Naive thymus-derived CD4-positive, alpha-beta T cell (primary cell): ENCODE measurements around the gene C19orf33. TPM values are rescaled to one million over a fixed set of nuclear protein-coding genes. Genes with fewer than 3 reads are reported as not detected.

Experiments used
- ATAC-seq: fragments of 150-1000 bp; cut with Tn5 transposase; 2 replicates; pipeline ENCODE4 v1.10.0; 2021; ENCODE audit warnings: mild to moderate bottlenecking, moderate library complexity
- CTCF ChIA-PET: fragments of 350-600 bp; sonication (Branson Sonifier 250); formaldehyde crosslinking; loops from one replicate; lab custom pipeline; 2021; ENCODE audit warnings: antibody characterized with exemption; lab: Charles Lee
- POLR2A ChIA-PET: fragments of 350-600 bp; sonication (Branson Sonifier 250); formaldehyde crosslinking; loops from one replicate; lab custom pipeline; 2021; ENCODE audit warnings: antibody characterized with exemption, inconsistent platforms; lab: Charles Lee
- DNase-seq, 9 donors: peaks; one replicate each; pipeline versions ENCODE4 v3.0.0 to v3.0.0-alpha.2; 2020 to 2022; ENCODE audit warnings: mixed read lengths in 1 of 9
- H3K27ac ChIP-seq: one replicate; pipeline ENCODE4 v1.7.0; 2013; ENCODE audit warnings: mild to moderate bottlenecking, low read depth, low read length, moderate library complexity
- H3K27me3 ChIP-seq, 2 donors: one replicate each; pipeline ENCODE4 v1.7.0; 2013; ENCODE audit warnings: low read length in 2 of 2, mild to moderate bottlenecking in 2 of 2, moderate library complexity in 2 of 2; ENCODE audit not compliant: control insufficient read depth in 2 of 2, insufficient read depth in 2 of 2
- H3K36me3 ChIP-seq, 3 experiments: 1 replicate in 2 of 3; 2 replicates in 1 of 3; pipeline ENCODE4 v1.7.0; 2013; ENCODE audit warnings: low read length in 3 of 3, mild to moderate bottlenecking in 3 of 3, moderate library complexity in 1 of 3; ENCODE audit not compliant: insufficient read depth in 3 of 3, control insufficient read depth in 2 of 3
- H3K4me1 ChIP-seq, 2 donors: one replicate each; pipeline ENCODE4 v1.7.0; 2013; ENCODE audit warnings: low read length in 2 of 2, mild to moderate bottlenecking in 2 of 2, moderate library complexity in 1 of 2; ENCODE audit not compliant: control insufficient read depth in 2 of 2, insufficient read depth in 2 of 2
- H3K4me3 ChIP-seq: 2 replicates; pipeline ENCODE4 v1.7.0; 2013; ENCODE audit warnings: mild to moderate bottlenecking, low read length
- H3K9me3 ChIP-seq, 3 experiments: 1 replicate in 2 of 3; 2 replicates in 1 of 3; pipeline ENCODE4 v1.7.0; 2013; ENCODE audit warnings: low read length in 3 of 3; ENCODE audit not compliant: control insufficient read depth in 2 of 3
- H3K27ac Mint-ChIP-seq, 9 donors: one replicate each; pipeline ENCODE4 v1.8.0; 2020 to 2022; ENCODE audit warnings: mixed read lengths in 9 of 9, mild to moderate bottlenecking in 8 of 9, moderate library complexity in 5 of 9, inconsistent platforms in 2 of 9
- H3K27me3 Mint-ChIP-seq, 5 donors: one replicate each; pipeline ENCODE4 v1.8.0; 2021 to 2022; ENCODE audit warnings: mixed read lengths in 5 of 5, mild to moderate bottlenecking in 1 of 5
- H3K36me3 Mint-ChIP-seq, 5 donors: one replicate each; pipeline ENCODE4 v1.8.0; 2020 to 2022; ENCODE audit warnings: mixed read lengths in 5 of 5, mild to moderate bottlenecking in 3 of 5, inconsistent platforms in 1 of 5
- H3K4me1 Mint-ChIP-seq, 7 donors: one replicate each; pipeline ENCODE4 v1.8.0; 2020 to 2022; ENCODE audit warnings: mixed read lengths in 7 of 7, mild to moderate bottlenecking in 3 of 7, inconsistent platforms in 1 of 7
- H3K4me3 Mint-ChIP-seq, 10 donors: one replicate each; pipeline ENCODE4 v1.8.0; 2020 to 2022; ENCODE audit warnings: mild to moderate bottlenecking in 10 of 10, mixed read lengths in 10 of 10, moderate library complexity in 6 of 10, inconsistent platforms in 2 of 10
- H3K9me3 Mint-ChIP-seq, 11 donors: one replicate each; pipeline ENCODE4 v1.8.0; 2020 to 2022; ENCODE audit warnings: mixed read lengths in 11 of 11, mild to moderate bottlenecking in 4 of 11, inconsistent platforms in 1 of 11, moderate library complexity in 1 of 11
- intact Hi-C, 2 donors: fragments of 100-400 bp; cut with micrococcal nuclease; formaldehyde crosslinking; loops; one replicate each; pipeline ENCODE4 v1.15.1; 2023
- polyA plus RNA-seq, 2 donors: library from polyadenylated mRNA; unstranded; fragments of 300-500 nt; fragmentation: Illumina TruSeq; gene quantifications; one replicate each; pipeline ENCODE4 v1.2.3, GENCODE V29; 2021
- total RNA-seq, 6 experiments: library from RNA in 5 of 6; stranded (reverse) in 5 of 6; gene quantifications; 1 replicate in 5 of 6; 2 replicates in 1 of 6; pipeline ENCODE4 v1.2.3 and lab custom pipeline; 2021 to 2026

The C19orf33 gene
- total and polyA plus RNA-seq, 7 experiments from 2014 or later = 0.88 to 1.5 TPM; not detected in 5

GRCh38 chr19:38294090-38294489, 10.0 kb upstream of the C19orf33 start:
- Mint-ChIP-seq H3K27me3 (no peaks in the 10 kb centered on the region), H3K27ac (peak overlapping the region in 1 of 9 donors; percentile 49), H3K9me3 (no peaks in the 10 kb centered on the region), H3K36me3 (peaks cover 0 to 18% (median 3%) of the 10 kb centered on the region in 5 donors), H3K4me3 (no peak overlapping the region), H3K4me1 (no peaks in the 10 kb centered on the region)
- H3K36me3 ChIP-seq = peaks cover 0 to 33% (median 7%) of the 10 kb centered on the region in 3 experiments
- H3K9me3 ChIP-seq = no peaks in the 10 kb centered on the region
- POLR2A ChIA-PET = no interaction called here
- no peak overlapping the region for H3K27ac ChIP-seq
- no peak for DNase-seq
- intact Hi-C loops = no loop called here
- H3K4me3 ChIP-seq = no peak overlapping the region
- CTCF ChIA-PET = no interaction called here
- no peaks in the 10 kb centered on the region for H3K4me1 ChIP-seq
- H3K27me3 ChIP-seq = no peaks in the 10 kb centered on the region
- no peak for ATAC-seq

- H3K4me1 ChIP-seq = no peaks in the 10 kb centered on the region
- no peak overlapping the region for H3K27ac ChIP-seq
- no peaks in the 10 kb centered on the region for H3K4me1 Mint-ChIP-seq
- H3K27me3 ChIP-seq = no peaks in the 10 kb centered on the region
- no peak overlapping the region for H3K27ac Mint-ChIP-seq
- peaks cover 0 to 2% (median 0%) of the 10 kb centered on the region in 11 donors for H3K9me3 Mint-ChIP-seq
- no peak overlapping the region for H3K4me3 Mint-ChIP-seq
- ChIA-PET CTCF (no interaction called here), POLR2A (no interaction called here)
- DNase-seq = no peak
- no peaks in the 10 kb centered on the region for H3K27me3 Mint-ChIP-seq
- H3K36me3 ChIP-seq = no peaks in the 10 kb centered on the region
- ATAC-seq = no peak
- H3K36me3 Mint-ChIP-seq = peaks cover 0 to 5% (median 0%) of the 10 kb centered on the region in 5 donors
- no peaks in the 10 kb centered on the region for H3K9me3 ChIP-seq
- intact Hi-C loops = no loop called here
- H3K4me3 ChIP-seq = no peak overlapping the region
Observed at GRCh38 chr19:38298821-38299680, 5.0 kb upstream of the C19orf33 start.

- Histone ChIP-seq H3K4me1 (no peaks in the 10 kb centered on the region), H3K27me3 (no peaks in the 10 kb centered on the region), H3K27ac (no peak overlapping the region), H3K36me3 (peaks cover 0 to 33% (median 0%) of the 10 kb centered on the region in 3 experiments), H3K4me3 (no peak overlapping the region), H3K9me3 (no peaks in the 10 kb centered on the region)
- Mint-ChIP-seq H3K4me1 (peaks cover 0 to 8% (median 0%) of the 10 kb centered on the region in 7 donors), H3K27me3 (no peaks in the 10 kb centered on the region), H3K4me3 (no peak overlapping the region), H3K36me3 (peaks cover 0 to 7% (median 0%) of the 10 kb centered on the region in 5 donors), H3K27ac (no peak overlapping the region), H3K9me3 (peaks cover 0 to 2% (median 0%) of the 10 kb centered on the region in 11 donors)
- DNase-seq = no peak
- ChIA-PET POLR2A (no interaction called here), CTCF (interaction anchor here (1.0 kb wide), 1 partner anchor 60 kb away, joined by 3 read pairs; no protein-coding TSS in a partner anchor)
- ATAC-seq = no peak
- intact Hi-C loops = no loop called here
Observed at GRCh38 chr19:38304352-38304865, 358 bp downstream of the C19orf33 start.

- ChIA-PET CTCF (interaction anchor here (1.0 kb wide), 1 partner anchor 61 kb away, joined by 3 read pairs; no protein-coding TSS in a partner anchor), POLR2A (no interaction called here)
- no peak for ATAC-seq
- Mint-ChIP-seq H3K4me3 (no peak overlapping the region), H3K9me3 (peaks cover 0 to 2% (median 0%) of the 10 kb centered on the region in 11 donors), H3K27me3 (no peaks in the 10 kb centered on the region), H3K4me1 (peaks cover 0 to 8% (median 0%) of the 10 kb centered on the region in 7 donors), H3K27ac (no peak overlapping the region), H3K36me3 (peaks cover 0 to 11% (median 0%) of the 10 kb centered on the region in 5 donors)
- DNase-seq = no peak
- intact Hi-C loops = no loop called here
- Histone ChIP-seq H3K4me3 (no peak overlapping the region), H3K36me3 (peaks cover 0 to 38% (median 0%) of the 10 kb centered on the region in 3 experiments), H3K9me3 (no peaks in the 10 kb centered on the region), H3K27ac (no peak overlapping the region), H3K27me3 (no peaks in the 10 kb centered on the region), H3K4me1 (no peaks in the 10 kb centered on the region)
Observed at GRCh38 chr19:38304866-38305429, 897 bp downstream of the C19orf33 start.

GRCh38 chr19:38306236-38306635, 2.2 kb downstream of the C19orf33 start:
- ATAC-seq (no peak), DNase-seq (no peak)
- intact Hi-C loops = no loop called here
- no peaks in the 10 kb centered on the region for H3K4me1 ChIP-seq
- no peaks in the 10 kb centered on the region for H3K9me3 ChIP-seq
- H3K27ac ChIP-seq = no peak overlapping the region
- no peaks in the 10 kb centered on the region for H3K27me3 ChIP-seq
- H3K9me3 Mint-ChIP-seq = peaks cover 0 to 2% (median 0%) of the 10 kb centered on the region in 11 donors
- CTCF ChIA-PET = interaction anchor here (0.6 kb wide), 1 partner anchor 29 kb away, joined by 3 read pairs; no protein-coding TSS in a partner anchor
- POLR2A ChIA-PET = no interaction called here
- H3K4me3 Mint-ChIP-seq = no peak overlapping the region
- no peak overlapping the region for H3K4me3 ChIP-seq
- H3K36me3 ChIP-seq = peaks cover 0 to 38% (median 0%) of the 10 kb centered on the region in 3 experiments
- no peak overlapping the region for H3K27ac Mint-ChIP-seq
- peaks cover 4 to 18% (median 5%) of the 10 kb centered on the region in 5 donors for H3K36me3 Mint-ChIP-seq
- no peaks in the 10 kb centered on the region for H3K27me3 Mint-ChIP-seq
- H3K4me1 Mint-ChIP-seq = peaks cover 0 to 10% (median 4%) of the 10 kb centered on the region in 7 donors

GRCh38 chr19:38307076-38307475, 3.0 kb downstream of the C19orf33 start:
- peaks cover 0 to 11% (median 4%) of the 10 kb centered on the region in 7 donors for H3K4me1 Mint-ChIP-seq
- Histone ChIP-seq H3K9me3 (no peaks in the 10 kb centered on the region), H3K27ac (no peak overlapping the region), H3K36me3 (peaks cover 0 to 38% (median 0%) of the 10 kb centered on the region in 3 experiments), H3K4me1 (no peaks in the 10 kb centered on the region), H3K4me3 (no peak overlapping the region), H3K27me3 (no peaks in the 10 kb centered on the region)
- H3K4me3 Mint-ChIP-seq = no peak overlapping the region
- peaks cover 4 to 18% (median 5%) of the 10 kb centered on the region in 5 donors for H3K36me3 Mint-ChIP-seq
- intact Hi-C loops = no loop called here
- no peak for ATAC-seq
- H3K27ac Mint-ChIP-seq = peak overlapping the region in 1 of 9 donors; percentile 20
- peaks cover 0 to 2% (median 0%) of the 10 kb centered on the region in 11 donors for H3K9me3 Mint-ChIP-seq
- ChIA-PET POLR2A (no interaction called here), CTCF (no interaction called here)
- no peaks in the 10 kb centered on the region for H3K27me3 Mint-ChIP-seq
- no peak for DNase-seq
